HG03095 (cell line): ENCODE measurements around the gene COL5A1.

Source experiments
- ATAC-seq: cut with Tn5 transposase; IDR thresholded peaks from one replicate; pipeline ENCODE4 v1.9.1; 2021; ENCODE audit warnings: moderate library complexity; ENCODE audit not compliant: unreplicated experiment

Gene COL5A1

GRCh38 chr9:134868751-134869553 lies 227.3 kb downstream of the COL5A1 start:
- no peak for ATAC-seq

- no peak for ATAC-seq
These were observed 228.1 kb downstream of the COL5A1 start for GRCh38 chr9:134869554-134870300.

GRCh38 chr9:134870301-134870694 lies 228.7 kb downstream of the COL5A1 start:
- no peak for ATAC-seq

- ATAC-seq = no peak
These were observed 229.4 kb downstream of the COL5A1 start for GRCh38 chr9:134870746-134871662.

GRCh38 chr9:134871697-134872340 lies 230.2 kb downstream of the COL5A1 start:
- no peak for ATAC-seq

- ATAC-seq = no peak
These were observed 231.1 kb downstream of the COL5A1 start for GRCh38 chr9:134872482-134873231.

- ATAC-seq = no peak
These were observed 233.8 kb downstream of the COL5A1 start for GRCh38 chr9:134875371-134875770.

GRCh38 chr9:134877541-134877940 lies 235.9 kb downstream of the COL5A1 start:
- no peak for ATAC-seq

GRCh38 chr9:134879664-134880483 lies 238.3 kb downstream of the COL5A1 start:
- no peak for ATAC-seq

- ATAC-seq = no peak
These were observed 239.1 kb downstream of the COL5A1 start, which contains the start of gene FCN2 for GRCh38 chr9:134880484-134881312. Gene FCN2, plus strand, starts transcription at chr9:134880810. Its CDS starts 12 bp downstream, at chr9:134880822.

GRCh38 chr9:134881313-134881670 lies 239.7 kb downstream of the COL5A1 start:
- ATAC-seq = no peak

- no peak for ATAC-seq
These were observed 240.7 kb downstream of the COL5A1 start for GRCh38 chr9:134882204-134882785.

- no peak for ATAC-seq
These were observed 241.6 kb downstream of the COL5A1 start for GRCh38 chr9:134883040-134883782.

- ATAC-seq = no peak
These were observed 242.9 kb downstream of the COL5A1 start for GRCh38 chr9:134884492-134884891.

GRCh38 chr9:134885001-134885678 lies 243.5 kb downstream of the COL5A1 start:
- ATAC-seq = no peak

- ATAC-seq = no peak
These were observed 244.2 kb downstream of the COL5A1 start for GRCh38 chr9:134885679-134886412.
